GM20000 (cell line): ENCODE data around the gene TMEM255B.

Experiments used
- DNase-seq: peaks from one replicate; pipeline ENCODE4 v3.0.0; 2012; ENCODE audit warnings: low spot score
- TF ChIP-seq, protein P1 (sequence below): IDR thresholded peaks from 2 replicates; pipeline ENCODE4 v1.5.1; 2012; ENCODE audit warnings: mild to moderate bottlenecking, control low read depth; ENCODE audit errors: extremely low read depth, missing control alignments

TMEM255B gene

GRCh38 chr13:113766035-113766800 lies 7.2 kb downstream of the TMEM255B start:
- DNase-seq = no peak
- TF ChIP-seq, protein P1, sequence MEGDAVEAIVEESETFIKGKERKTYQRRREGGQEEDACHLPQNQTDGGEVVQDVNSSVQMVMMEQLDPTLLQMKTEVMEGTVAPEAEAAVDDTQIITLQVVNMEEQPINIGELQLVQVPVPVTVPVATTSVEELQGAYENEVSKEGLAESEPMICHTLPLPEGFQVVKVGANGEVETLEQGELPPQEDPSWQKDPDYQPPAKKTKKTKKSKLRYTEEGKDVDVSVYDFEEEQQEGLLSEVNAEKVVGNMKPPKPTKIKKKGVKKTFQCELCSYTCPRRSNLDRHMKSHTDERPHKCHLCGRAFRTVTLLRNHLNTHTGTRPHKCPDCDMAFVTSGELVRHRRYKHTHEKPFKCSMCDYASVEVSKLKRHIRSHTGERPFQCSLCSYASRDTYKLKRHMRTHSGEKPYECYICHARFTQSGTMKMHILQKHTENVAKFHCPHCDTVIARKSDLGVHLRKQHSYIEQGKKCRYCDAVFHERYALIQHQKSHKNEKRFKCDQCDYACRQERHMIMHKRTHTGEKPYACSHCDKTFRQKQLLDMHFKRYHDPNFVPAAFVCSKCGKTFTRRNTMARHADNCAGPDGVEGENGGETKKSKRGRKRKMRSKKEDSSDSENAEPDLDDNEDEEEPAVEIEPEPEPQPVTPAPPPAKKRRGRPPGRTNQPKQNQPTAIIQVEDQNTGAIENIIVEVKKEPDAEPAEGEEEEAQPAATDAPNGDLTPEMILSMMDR = no peak

- no peak for DNase-seq
- TF ChIP-seq, protein P1 = no peak
These were observed 8.3 kb downstream of the TMEM255B start for GRCh38 chr13:113767366-113767765.

DNA sequence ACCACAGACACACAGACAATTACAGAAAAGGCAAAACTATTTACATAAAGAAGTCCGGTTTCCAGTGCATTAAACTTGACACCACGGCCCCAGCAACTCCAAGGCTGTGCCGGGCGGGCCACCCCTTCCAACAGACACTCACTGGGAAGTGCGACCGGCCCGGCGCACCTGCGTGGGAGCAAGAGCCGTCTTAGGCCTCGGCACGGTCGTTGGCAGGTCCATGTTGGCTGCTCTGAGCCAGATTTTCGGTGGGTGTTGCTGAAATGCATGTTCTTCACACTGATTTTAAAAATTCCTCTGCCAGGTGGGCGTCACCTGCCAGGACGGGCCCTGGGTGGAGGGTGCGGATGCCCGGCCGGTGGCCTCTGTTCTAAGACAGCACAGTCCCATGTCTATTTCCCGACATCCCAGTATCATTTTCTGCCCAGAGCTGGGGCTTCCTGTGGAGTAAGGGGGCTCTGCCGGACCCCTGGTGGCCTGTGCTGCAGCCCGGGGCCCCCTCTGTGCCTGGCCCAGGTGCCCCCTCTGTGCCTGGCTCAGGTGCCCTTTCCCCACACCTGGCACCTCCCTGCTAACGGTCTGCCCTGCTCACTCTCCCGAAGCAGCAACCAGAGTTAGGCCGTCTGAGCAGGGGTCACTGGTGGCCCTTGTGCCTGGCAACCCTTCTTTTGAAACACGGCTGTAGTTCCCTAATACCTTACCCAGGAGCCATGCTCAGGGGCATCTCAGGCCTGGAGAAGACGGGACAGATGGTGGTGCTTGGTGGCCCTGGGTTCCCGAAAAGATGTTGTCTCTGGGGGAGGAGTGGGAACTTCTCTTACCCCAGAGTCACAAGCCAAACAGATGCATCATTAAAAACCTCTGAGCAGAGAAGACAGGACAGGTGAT lies 9.2 kb downstream of the TMEM255B start:
- DNase-seq = no peak
- TF ChIP-seq, protein P1 = no peak

DNA sequence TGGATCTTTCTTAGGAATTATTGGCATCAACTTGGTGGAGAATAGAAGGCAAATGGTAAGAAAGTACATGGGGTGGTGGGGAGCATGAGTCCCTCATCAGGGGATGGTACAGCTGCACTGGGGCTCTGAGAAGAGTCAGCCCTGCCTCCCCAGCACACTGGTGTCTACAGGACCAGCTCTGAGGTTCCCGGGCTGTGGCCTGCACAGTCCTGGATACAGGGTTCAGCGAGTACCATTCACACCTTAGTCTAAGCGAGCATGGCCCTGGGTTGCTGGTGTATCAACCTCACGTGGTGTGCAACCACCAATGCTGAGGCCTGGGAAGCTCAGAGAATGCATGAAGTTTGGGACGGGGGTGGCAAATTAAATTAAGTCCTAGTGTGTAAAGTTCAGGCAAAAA lies 10.1 kb downstream of the TMEM255B start:
- no peak for DNase-seq
- TF ChIP-seq, protein P1 = no peak

DNA sequence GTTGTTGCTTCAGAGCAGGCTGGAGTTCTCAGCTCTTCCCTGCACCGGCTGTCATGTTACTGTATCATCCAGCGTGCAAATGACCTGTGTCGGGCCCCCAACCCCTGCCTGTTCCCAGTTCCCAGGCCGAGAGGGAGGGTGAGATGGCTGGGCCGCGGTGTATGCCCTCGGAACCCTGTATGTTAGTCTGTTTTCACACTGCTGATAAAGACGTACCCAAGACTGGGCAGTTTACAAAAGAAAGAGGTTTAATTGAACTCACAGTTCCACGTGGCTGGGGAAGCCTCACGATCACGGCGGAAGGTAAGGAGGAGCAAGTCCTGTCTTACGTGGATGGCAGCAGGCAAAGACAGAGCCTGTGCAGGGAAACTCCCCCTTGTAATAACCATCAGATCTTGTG lies 10.9 kb downstream of the TMEM255B start:
- DNase-seq = no peak
- TF ChIP-seq, protein P1 = no peak

GRCh38 chr13:113770441-113770840 lies 11.4 kb downstream of the TMEM255B start:
- TF ChIP-seq, protein P1 = no peak
- no peak for DNase-seq

DNA sequence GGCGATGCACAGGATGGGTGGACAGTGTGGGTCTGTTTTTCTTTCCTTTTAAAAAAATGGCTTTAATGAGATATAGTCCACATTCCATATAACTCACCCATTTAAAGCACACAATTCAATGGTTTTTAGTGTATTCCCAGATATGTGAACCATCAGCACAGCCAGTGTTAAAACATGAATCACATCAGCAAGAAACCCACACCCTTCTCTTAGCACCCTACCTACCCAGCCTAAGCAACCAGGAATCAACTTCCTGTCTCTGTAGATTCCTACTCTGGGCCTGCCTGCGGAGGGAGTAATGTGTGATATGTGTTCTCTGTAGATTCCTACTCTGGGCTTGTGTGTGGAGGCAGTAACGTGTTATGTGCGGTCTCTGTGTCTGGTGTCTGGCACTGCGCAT lies 11.9 kb downstream of the TMEM255B start:
- TF ChIP-seq, protein P1 = no peak
- DNase-seq = no peak
